ENCODE results near the gene TCAIM.
"Not testable (repeated sequence)": the region's sequence is repeated elsewhere in the genome, so short reads cannot be mapped to it uniquely, and the experiment has no call there.

Gene TCAIM

GRCh38 chr3:44392489-44392888 is 53.9 kb downstream of the TCAIM start:
- H3K4me3 ChIP-seq (ENCODE audit: low read depth, low read length): no peak overlapping the region
- in situ Hi-C loops (cut with HindIII; ENCODE audit: low sequenced_read_pairs): no loop called here
- DNase-seq (ENCODE audit: low read depth, low spot score): no peak
- no peak for TF ChIP-seq CTCF (IDR thresholded peaks at IDR 0.05; ENCODE audit: low read depth, low read length)

DNA sequence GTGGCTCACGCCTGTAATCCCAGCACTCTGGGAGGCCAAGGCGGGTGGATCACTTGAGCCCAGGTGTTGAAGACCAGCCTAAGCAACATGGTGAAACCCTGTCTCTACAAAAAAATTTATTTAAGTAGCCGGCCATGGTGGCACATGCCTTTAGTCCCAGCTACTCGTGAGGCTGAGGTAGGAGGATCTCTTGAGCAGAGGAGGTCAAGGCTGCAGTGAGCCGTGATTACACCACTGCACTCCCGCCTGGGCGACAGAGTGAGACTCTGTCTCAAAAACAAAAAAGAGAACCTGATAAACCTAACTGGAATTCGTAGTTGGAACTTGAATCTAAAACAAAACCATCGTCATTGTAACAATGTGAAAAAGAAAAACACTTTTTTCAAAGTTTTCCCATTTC is 57.1 kb downstream of the TCAIM start:
- no peak for TF ChIP-seq CTCF (IDR thresholded peaks at IDR 0.05; ENCODE audit: low read depth, low read length)
- no peak overlapping the region for H3K4me3 ChIP-seq (ENCODE audit: low read depth, low read length)
- in situ Hi-C loops (cut with HindIII; ENCODE audit: low sequenced_read_pairs): no loop called here
- no peak for DNase-seq (ENCODE audit: low read depth, low spot score)

DNA sequence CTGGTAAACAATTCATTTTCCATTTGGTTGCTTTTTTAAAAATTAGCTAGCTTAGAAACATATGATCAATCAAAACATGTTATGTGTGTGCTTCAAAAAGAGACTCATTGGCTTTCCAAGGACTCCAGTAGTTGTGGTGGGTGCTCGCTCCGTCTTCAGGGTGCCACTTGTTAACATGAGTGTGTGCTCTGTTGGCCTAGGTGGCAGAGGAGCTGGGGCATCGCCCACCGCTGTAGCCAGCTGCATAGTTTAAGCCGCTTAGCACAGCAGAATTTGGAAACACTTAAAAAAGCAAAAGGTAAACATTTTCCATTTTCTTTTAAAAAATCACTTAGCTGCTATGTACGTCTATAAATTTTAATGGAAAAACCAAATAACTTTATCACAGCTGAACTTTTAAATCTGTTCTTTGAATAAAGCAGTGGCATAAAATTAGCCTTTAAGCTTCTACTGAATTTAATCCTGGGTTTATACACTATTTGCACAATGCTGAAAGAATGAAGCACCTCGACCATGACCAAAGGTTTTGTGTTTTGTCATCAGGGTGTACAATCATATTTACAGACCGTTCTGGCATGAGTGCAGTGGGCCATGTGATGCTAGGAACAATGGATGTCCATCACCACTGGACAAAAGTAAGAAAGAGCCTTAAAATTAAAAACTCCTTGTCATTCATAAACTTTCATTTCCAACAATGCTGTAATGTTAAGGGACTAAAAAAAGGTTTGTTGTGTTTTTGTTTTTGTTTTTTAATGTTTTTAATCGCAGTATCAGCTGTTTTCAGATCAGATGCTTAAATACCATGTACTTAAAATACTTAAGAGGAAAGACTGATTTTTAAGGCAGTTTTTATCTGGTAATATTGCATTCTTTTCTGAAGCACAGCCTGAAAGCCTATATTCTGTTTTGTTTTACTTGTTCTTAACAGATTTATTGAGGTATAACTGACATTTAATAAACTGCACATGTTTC is 57.9 kb downstream of the TCAIM start:
- no peak overlapping the region for H3K4me3 ChIP-seq (ENCODE audit: low read depth, low read length)
- in situ Hi-C loops (cut with HindIII; ENCODE audit: low sequenced_read_pairs): no loop called here
- DNase-seq (ENCODE audit: low read depth, low spot score): no peak
- no peak for TF ChIP-seq CTCF (IDR thresholded peaks at IDR 0.05; ENCODE audit: low read depth, low read length)

- H3K4me3 ChIP-seq (ENCODE audit: low read depth, low read length); DNase-seq (ENCODE audit: low read depth, low spot score); in situ Hi-C loops (cut with HindIII; ENCODE audit: low sequenced_read_pairs): not testable (repeated sequence)
These were observed 59.7 kb downstream of the TCAIM start for GRCh38 chr3:44398271-44398670.

GRCh38 chr3:44398853-44399252 is 60.3 kb downstream of the TCAIM start:
- DNase-seq (ENCODE audit: low read depth, low spot score): no peak
- no peak for TF ChIP-seq CTCF (IDR thresholded peaks at IDR 0.05; ENCODE audit: low read depth, low read length)
- H3K4me3 ChIP-seq (ENCODE audit: low read depth, low read length): no peak overlapping the region
- in situ Hi-C loops (cut with HindIII; ENCODE audit: low sequenced_read_pairs): no loop called here

DNA sequence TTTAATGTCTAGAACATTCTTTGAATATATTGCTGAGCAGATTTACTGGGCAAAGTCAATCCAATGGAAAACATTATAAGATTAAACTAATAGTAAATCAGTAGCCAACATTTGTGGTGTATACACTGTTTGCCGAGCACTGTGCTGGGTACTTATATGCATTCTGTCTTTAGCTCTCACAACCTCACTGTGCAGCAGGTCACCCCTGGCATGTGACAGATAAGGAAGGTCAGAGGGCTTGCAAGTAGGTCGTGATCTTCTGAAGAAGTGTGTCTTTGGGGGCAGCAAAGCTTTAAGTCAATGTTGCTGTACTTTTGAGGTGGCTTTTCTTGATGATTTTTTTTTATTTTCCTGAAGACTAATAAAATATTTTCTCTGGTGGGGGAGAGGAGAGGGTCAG is 62.2 kb downstream of the TCAIM start:
- in situ Hi-C loops (cut with HindIII; ENCODE audit: low sequenced_read_pairs): no loop called here
- no peak overlapping the region for H3K4me3 ChIP-seq (ENCODE audit: low read depth, low read length)
- DNase-seq (ENCODE audit: low read depth, low spot score): no peak
- no peak for TF ChIP-seq CTCF (IDR thresholded peaks at IDR 0.05; ENCODE audit: low read depth, low read length)

- in situ Hi-C loops (cut with HindIII; ENCODE audit: low sequenced_read_pairs): no loop called here
- no peak for DNase-seq (ENCODE audit: low read depth, low spot score)
- no peak overlapping the region for H3K4me3 ChIP-seq (ENCODE audit: low read depth, low read length)
- TF ChIP-seq CTCF (IDR thresholded peaks at IDR 0.05; ENCODE audit: low read depth, low read length): no peak
These were observed 64.0 kb downstream of the TCAIM start for GRCh38 chr3:44402548-44402947.
